Mesenchymal stem cell (in vitro differentiated cells and primary cell): ENCODE data around the gene TNS1.
A peak's percentile ranks its signal among the peaks of the same experiment; 100 is the strongest.

ENCODE experiments used
- DNase-seq: peaks from one replicate; pipeline ENCODE4 v3.0.0-alpha.2; 2013
- H2AFZ ChIP-seq: one replicate; pipeline ENCODE4 v1.6.1; 2013; ENCODE audit warnings: low read depth, mild to moderate bottlenecking, control low read depth, inconsistent platforms, low read length, moderate library complexity
- H2AK5ac ChIP-seq: 2 replicates; pipeline ENCODE4 v1.6.1; 2013; ENCODE audit warnings: low read length, moderate library complexity, mild to moderate bottlenecking, inconsistent platforms; ENCODE audit not compliant: severe bottlenecking
- H2BK120ac ChIP-seq: one replicate; pipeline ENCODE4 v1.6.1; 2013; ENCODE audit warnings: low read depth, mild to moderate bottlenecking, inconsistent platforms, low read length, moderate library complexity
- H2BK12ac ChIP-seq, 2 experiments: one replicate each; pipeline ENCODE4 v1.6.1; 2013; ENCODE audit warnings: inconsistent platforms in 2 of 2, low read length in 2 of 2, mild to moderate bottlenecking in 2 of 2, moderate library complexity in 2 of 2, control low read depth in 1 of 2
- H2BK15ac ChIP-seq: one replicate; pipeline ENCODE4 v1.6.1; 2013; ENCODE audit warnings: mild to moderate bottlenecking, low read depth, inconsistent platforms; ENCODE audit not compliant: poor library complexity, severe bottlenecking
- H2BK5ac ChIP-seq: 2 replicates; pipeline ENCODE4 v1.6.1; 2013; ENCODE audit warnings: low read depth, mild to moderate bottlenecking, low read length, control low read depth, inconsistent platforms; ENCODE audit not compliant: poor library complexity, severe bottlenecking
- H3K14ac ChIP-seq, 2 experiments: one replicate each; pipeline ENCODE4 v1.6.1; 2013; ENCODE audit warnings: inconsistent platforms in 2 of 2, low read length in 2 of 2, control low read depth in 1 of 2, mild to moderate bottlenecking in 1 of 2, moderate library complexity in 1 of 2
- H3K18ac ChIP-seq, 2 experiments: one replicate each; pipeline ENCODE4 v1.6.1; 2013; ENCODE audit warnings: inconsistent platforms in 2 of 2, low read length in 2 of 2, control low read depth in 1 of 2, low read depth in 1 of 2, mild to moderate bottlenecking in 1 of 2
- H3K23ac ChIP-seq, 2 experiments: one replicate each; pipeline ENCODE4 v1.6.1; 2013; ENCODE audit warnings: inconsistent platforms in 2 of 2, low read length in 2 of 2, mild to moderate bottlenecking in 2 of 2, moderate library complexity in 2 of 2, control low read depth in 1 of 2
- H3K27ac ChIP-seq: 2 replicates; pipeline ENCODE4 v1.5.1; 2013; ENCODE audit warnings: mild to moderate bottlenecking, moderate library complexity, low read length, control low read depth, inconsistent platforms; ENCODE audit not compliant: poor library complexity, severe bottlenecking
- H3K27me3 ChIP-seq, 2 experiments: 2 replicates each; pipeline versions ENCODE4 v1.6.1 to v1.7.0; 2013; ENCODE audit warnings: low read length in 2 of 2, mild to moderate bottlenecking in 2 of 2, moderate library complexity in 2 of 2, control low read depth in 1 of 2, inconsistent platforms in 1 of 2; ENCODE audit not compliant: control insufficient read depth in 1 of 2, insufficient read depth in 1 of 2
- H3K36me3 ChIP-seq, 2 experiments: 2 replicates each; pipeline versions ENCODE4 v1.6.1 to v1.7.0; 2013; ENCODE audit warnings: low read length in 2 of 2, control low read depth in 1 of 2, inconsistent platforms in 1 of 2, low read depth in 1 of 2, mild to moderate bottlenecking in 1 of 2; ENCODE audit not compliant: insufficient read depth in 2 of 2, control insufficient read depth in 1 of 2
- H3K4ac ChIP-seq, 2 experiments: one replicate each; pipeline ENCODE4 v1.6.1; 2013; ENCODE audit warnings: inconsistent platforms in 2 of 2, low read length in 2 of 2, mild to moderate bottlenecking in 2 of 2, moderate library complexity in 2 of 2, control low read depth in 1 of 2, low read depth in 1 of 2
- H3K4me1 ChIP-seq: 2 replicates; pipeline ENCODE4 v1.6.1; 2013; ENCODE audit warnings: low read depth, low read length, control low read depth; ENCODE audit not compliant: control insufficient read depth, insufficient read depth
- H3K4me2 ChIP-seq: 2 replicates; pipeline ENCODE4 v1.6.1; 2013; ENCODE audit warnings: low read length, mild to moderate bottlenecking, inconsistent platforms; ENCODE audit not compliant: poor library complexity, severe bottlenecking
- H3K4me3 ChIP-seq, 2 experiments: 2 replicates each; pipeline versions ENCODE4 v1.5.1 to v1.7.0; 2013; ENCODE audit warnings: low read length in 2 of 2, mild to moderate bottlenecking in 2 of 2, control low read depth in 1 of 2, low read depth in 1 of 2; ENCODE audit not compliant: insufficient read depth in 1 of 2
- H3K79me1 ChIP-seq: replicated peaks from 2 replicates; pipeline ENCODE4 v1.6.1; 2013; ENCODE audit warnings: mild to moderate bottlenecking, control low read depth, low read length, inconsistent platforms; ENCODE audit not compliant: poor library complexity, severe bottlenecking
- H3K9ac ChIP-seq: 2 replicates; pipeline ENCODE4 v1.7.0; 2013; ENCODE audit warnings: mild to moderate bottlenecking, low read length, moderate library complexity
- H3K9me3 ChIP-seq: 2 replicates; pipeline ENCODE4 v1.7.0; 2013; ENCODE audit warnings: mild to moderate bottlenecking, low read length; ENCODE audit not compliant: control insufficient read depth
- H4K8ac ChIP-seq: one replicate; pipeline ENCODE4 v1.6.1; 2013; ENCODE audit warnings: inconsistent platforms, mild to moderate bottlenecking, low read length, moderate library complexity
- H4K91ac ChIP-seq: one replicate; pipeline ENCODE4 v1.6.1; 2013; ENCODE audit warnings: mild to moderate bottlenecking, low read length, inconsistent platforms
- WGBS: methylation state at CpG from one replicate; pipeline ENCODE4 v1.1.7; 2013; ENCODE audit warnings: mixed read lengths; 5-methylcytosine and 5-hydroxymethylcytosine counted together

The TNS1 gene

DNA sequence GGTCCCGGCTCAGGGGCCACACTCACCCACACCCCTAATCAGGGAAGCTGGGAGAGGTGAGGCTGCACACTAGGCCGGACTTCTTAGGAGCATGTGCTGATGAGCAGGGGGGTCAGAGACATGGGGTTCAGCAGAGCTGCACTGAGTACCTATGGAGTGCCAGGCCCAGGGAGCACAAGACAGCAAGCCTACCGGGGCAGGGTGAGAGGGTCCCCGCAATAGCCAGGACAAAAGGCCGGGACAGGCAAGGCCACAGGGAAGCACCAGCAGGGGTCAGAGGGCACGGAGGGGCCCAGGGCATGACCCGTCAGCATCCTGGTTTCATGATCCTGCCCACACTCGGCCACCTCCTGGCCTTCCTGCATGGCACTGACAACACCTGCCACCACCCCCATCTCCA, 73.5 kb downstream of the TNS1 start:
- Histone ChIP-seq H3K23ac (no peak overlapping the region), H2AK5ac (no peak overlapping the region), H3K79me1 (peaks cover 41% of the 10 kb centered on the region), H2BK5ac (no peak overlapping the region), H3K36me3 (peaks cover 10 to 11% of the 10 kb centered on the region in 2 experiments), H4K91ac (no peak overlapping the region), H3K14ac (no peak overlapping the region), H2BK12ac (no peak overlapping the region), H3K27ac (no peak overlapping the region), H3K9ac (no peak overlapping the region), H3K9me3 (no peaks in the 10 kb centered on the region), H3K18ac (peak overlapping the region in 1 of 2 experiments; percentile 35), H3K4me2 (no peak overlapping the region), H3K27me3 (no peaks in the 10 kb centered on the region), H4K8ac (no peak overlapping the region), H3K4ac (peak overlapping the region in 1 of 2 experiments; percentile 42), H2BK120ac (no peak overlapping the region), H2BK15ac (no peak overlapping the region), H3K4me3 (no peak overlapping the region), H2AFZ (no peak overlapping the region), H3K4me1 (peaks cover 50% of the 10 kb centered on the region)
- no peak for DNase-seq
- 96% methylated on average over 7 of the region's 8 CpGs for WGBS

DNA sequence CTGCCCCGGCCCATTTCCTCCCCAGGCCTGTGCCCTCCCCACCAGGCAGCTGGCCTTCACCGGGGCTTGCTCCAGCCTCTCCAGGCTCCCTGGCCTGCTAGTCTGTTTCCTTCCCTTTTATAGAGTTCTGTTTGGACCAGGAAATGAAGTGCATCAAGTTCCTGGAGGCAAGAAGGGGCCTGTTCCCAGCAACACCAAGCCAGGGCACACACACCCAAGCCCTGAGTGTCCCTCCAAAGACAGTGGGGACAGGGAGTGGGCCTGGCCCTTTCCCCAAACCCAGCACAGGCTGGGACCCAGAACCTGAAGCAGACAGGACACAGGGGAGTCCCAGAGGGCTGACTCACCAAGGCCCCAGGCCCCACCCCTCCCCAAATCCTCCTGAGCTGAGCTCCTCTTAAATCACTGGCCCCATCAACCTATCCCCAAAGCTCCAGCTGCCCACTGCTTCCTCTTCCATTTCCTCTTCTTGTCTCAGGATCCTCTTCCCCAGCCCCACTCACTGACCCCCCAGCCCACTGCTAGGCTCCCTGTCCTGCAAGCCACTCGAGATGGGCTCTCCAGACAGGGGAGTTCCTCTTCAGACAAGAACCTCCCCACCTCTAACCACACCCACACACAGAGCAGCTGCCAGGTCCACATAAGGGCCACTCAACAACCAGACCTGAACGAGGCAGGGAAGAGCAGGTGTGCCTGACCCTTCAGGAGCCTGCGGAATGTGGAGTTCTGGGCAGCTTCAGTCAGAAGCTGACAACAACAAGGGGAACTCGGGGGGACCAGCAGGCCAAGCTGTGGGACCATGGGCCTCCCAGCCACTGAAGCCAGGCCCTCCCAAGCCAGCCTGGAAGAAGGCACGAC, 74.2 kb downstream of the TNS1 start:
- 83% methylated on average over 6 of the region's 7 CpGs for WGBS
- no peaks in the 10 kb centered on the region for H3K27me3 ChIP-seq

DNA sequence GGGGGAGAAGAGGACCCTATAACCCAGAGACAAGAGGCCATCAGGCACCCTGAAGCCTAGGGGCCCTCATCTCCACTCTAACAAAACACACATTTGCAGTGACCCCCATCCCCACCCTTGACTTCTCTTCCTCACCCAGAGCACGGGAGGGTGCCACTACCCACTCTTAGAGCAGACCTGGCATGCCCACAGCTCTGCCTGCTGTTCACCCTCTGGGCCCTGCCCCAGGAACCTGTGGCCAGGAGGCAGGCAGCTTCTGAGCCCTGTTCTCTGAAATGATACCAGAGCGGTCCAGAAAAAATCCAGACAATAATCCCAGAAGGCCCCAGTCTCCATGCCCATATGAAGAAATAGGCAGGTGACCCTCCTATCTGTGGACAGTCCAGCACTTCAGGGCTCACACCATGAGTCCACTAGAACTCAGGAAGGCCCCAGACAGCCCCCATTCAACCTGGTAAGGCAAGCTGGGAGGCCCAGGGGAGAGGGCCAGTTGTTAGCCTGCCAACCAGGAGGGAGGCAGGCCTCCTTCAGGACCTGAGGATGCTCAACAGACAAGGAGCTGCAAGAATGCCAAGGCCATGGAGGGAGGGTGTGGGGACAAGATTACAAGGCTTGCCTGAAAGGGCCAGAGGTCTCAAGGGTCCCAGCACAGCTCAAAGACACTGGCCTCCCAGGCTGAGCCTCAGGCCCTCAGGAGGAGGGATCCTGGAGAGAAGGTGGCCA, 75.0 kb downstream of the TNS1 start:
- H3K27ac ChIP-seq, result no peak overlapping the region
- no peaks in the 10 kb centered on the region for H3K27me3 ChIP-seq
- no peak overlapping the region for H3K14ac ChIP-seq
- no peak overlapping the region for H3K9ac ChIP-seq
- H3K9me3 ChIP-seq, result no peaks in the 10 kb centered on the region
- H4K91ac ChIP-seq, result no peak overlapping the region
- H2AK5ac ChIP-seq, result no peak overlapping the region
- peak overlapping the region in 1 of 2 experiments; percentile 0 for H3K18ac ChIP-seq
- DNase-seq, result no peak
- no peak overlapping the region for H3K4me3 ChIP-seq
- peaks cover 48% of the 10 kb centered on the region for H3K79me1 ChIP-seq
- no peak overlapping the region for H2BK12ac ChIP-seq
- H2BK120ac ChIP-seq, result no peak overlapping the region
- peaks cover 14 to 16% of the 10 kb centered on the region in 2 experiments for H3K36me3 ChIP-seq
- no peak overlapping the region for H3K4ac ChIP-seq
- H2BK5ac ChIP-seq, result no peak overlapping the region
- 96% methylated on average over 2 of the region's 2 CpGs for WGBS
- H3K4me1 ChIP-seq, result peaks cover 44% of the 10 kb centered on the region
- H2BK15ac ChIP-seq, result no peak overlapping the region
- H3K4me2 ChIP-seq, result no peak overlapping the region
- H4K8ac ChIP-seq, result peak overlapping the region; percentile 45
- H3K23ac ChIP-seq, result no peak overlapping the region
- H2AFZ ChIP-seq, result no peak overlapping the region

More for the DNA sequence above, 74.2 kb downstream of the TNS1 start:
- no peak overlapping the region for H2AFZ ChIP-seq
- peaks cover 48% of the 10 kb centered on the region for H3K4me1 ChIP-seq
- peak overlapping the region; percentile 45 for H4K8ac ChIP-seq
- no peak overlapping the region for H2BK5ac ChIP-seq
- DNase-seq, result no peak
- peak overlapping the region in 1 of 2 experiments; percentile 32 for H2BK12ac ChIP-seq
- no peak overlapping the region for H3K14ac ChIP-seq
- peaks cover 10 to 16% of the 10 kb centered on the region in 2 experiments for H3K36me3 ChIP-seq
- H3K9ac ChIP-seq, result no peak overlapping the region
- no peak overlapping the region for H2BK15ac ChIP-seq
- no peak overlapping the region for H3K27ac ChIP-seq
- H3K79me1 ChIP-seq, result peaks cover 44% of the 10 kb centered on the region
- no peak overlapping the region for H3K4me2 ChIP-seq
- H4K91ac ChIP-seq, result no peak overlapping the region
- no peak overlapping the region for H2BK120ac ChIP-seq
- no peak overlapping the region for H3K4ac ChIP-seq
- H3K18ac ChIP-seq, result peak overlapping the region in 1 of 2 experiments; percentile 58
- H3K23ac ChIP-seq, result no peak overlapping the region
- no peaks in the 10 kb centered on the region for H3K9me3 ChIP-seq
- H3K4me3 ChIP-seq, result no peak overlapping the region
- H2AK5ac ChIP-seq, result peak overlapping the region; percentile 28

DNA sequence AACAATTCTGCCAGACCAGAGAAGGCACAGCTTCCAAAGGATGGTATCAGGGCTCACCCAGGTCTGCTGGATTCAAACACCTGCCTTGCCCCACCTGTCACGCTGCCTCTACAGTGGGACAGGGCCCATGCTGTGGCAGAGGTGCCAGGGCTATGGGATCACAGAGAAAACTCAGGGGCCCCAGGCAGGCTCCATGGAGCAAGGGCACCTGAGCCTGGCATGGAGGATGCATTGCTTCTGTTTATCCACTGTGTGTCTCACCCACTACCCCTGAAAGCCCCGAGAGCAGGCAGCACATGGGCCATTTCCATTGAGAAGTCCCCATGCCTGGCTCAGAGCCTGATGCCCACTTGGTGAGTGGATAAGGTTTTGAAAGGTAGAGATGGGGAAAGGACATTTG, 76.0 kb downstream of the TNS1 start:
- Histone ChIP-seq H4K91ac (no peak overlapping the region), H3K4me2 (no peak overlapping the region), H3K27ac (no peak overlapping the region), H3K79me1 (peaks cover 52% of the 10 kb centered on the region), H3K4me3 (no peak overlapping the region), H2BK12ac (no peak overlapping the region), H2AK5ac (no peak overlapping the region), H3K36me3 (peaks cover 14 to 16% of the 10 kb centered on the region in 2 experiments), H2BK5ac (no peak overlapping the region), H3K23ac (no peak overlapping the region), H2BK15ac (no peak overlapping the region), H3K18ac (no peak overlapping the region), H3K9me3 (no peaks in the 10 kb centered on the region), H3K27me3 (no peaks in the 10 kb centered on the region), H2AFZ (no peak overlapping the region), H3K9ac (no peak overlapping the region), H3K4ac (no peak overlapping the region), H2BK120ac (no peak overlapping the region), H3K4me1 (peaks cover 52% of the 10 kb centered on the region), H3K14ac (no peak overlapping the region), H4K8ac (no peak overlapping the region)
- WGBS, result 94% methylated on average over 2 of the region's 2 CpGs
- DNase-seq, result no peak
